Measurements from ENCODE around the gene ZNF330.
"Not testable (repeated sequence)": the region's sequence is repeated elsewhere in the genome, so short reads cannot be mapped to it uniquely, and the experiment has no call there.

The ZNF330 gene

DNA sequence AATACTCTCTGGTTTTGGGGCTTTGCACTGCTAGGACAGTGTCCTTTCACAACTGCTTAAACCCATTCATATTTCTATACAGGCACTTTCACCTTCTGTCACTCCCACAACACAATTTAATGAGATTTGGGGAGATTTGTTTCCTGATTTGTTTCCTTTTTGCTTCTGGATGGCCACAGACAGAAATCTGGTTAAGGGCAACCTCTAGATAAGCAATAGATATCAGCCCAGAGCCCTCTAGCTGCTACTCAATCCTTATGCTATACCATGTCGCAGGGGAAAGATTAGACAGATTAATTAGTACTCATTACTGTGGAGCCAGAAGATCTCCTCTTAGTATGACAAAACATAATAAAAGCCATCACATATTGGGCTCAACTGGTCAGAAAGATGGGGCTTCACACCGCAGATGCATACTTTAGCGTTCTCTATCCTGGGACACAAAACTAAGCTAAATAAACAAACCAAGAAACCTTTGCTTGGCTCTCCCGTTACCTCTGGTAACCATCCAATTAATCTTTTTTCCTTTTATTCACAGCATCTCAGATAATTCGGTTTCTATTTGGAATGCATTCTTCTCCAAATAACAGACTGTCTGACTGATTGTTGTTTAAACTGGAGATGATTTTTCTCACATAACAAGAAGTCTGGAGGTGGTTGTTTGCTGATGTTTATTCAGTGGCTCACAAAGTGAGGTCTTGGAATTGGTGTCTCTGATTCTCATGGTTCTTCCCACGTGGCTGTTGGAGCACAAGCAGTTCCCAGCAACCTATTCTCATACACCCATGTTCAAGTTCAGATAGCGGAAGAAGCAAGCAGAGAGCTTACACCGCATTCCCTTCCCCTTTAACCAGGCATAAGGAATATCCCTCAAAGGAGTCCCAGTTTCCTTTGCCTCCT, 41.0 kb upstream of the ZNF330 start:
- Histone ChIP-seq H3K79me2 (ENCODE audit: insufficient read depth, low read length) (no peaks in the 10 kb centered on the region), H4K20me1 (ENCODE audit: insufficient read depth, low read length) (no peaks in the 10 kb centered on the region), H2AFZ (ENCODE audit: low read length) (no peak overlapping the region), H3K4me2 (ENCODE audit: low read length) (no peak overlapping the region), H3K9me2 (ENCODE audit: low read depth, low read length) (no peaks in the 10 kb centered on the region), H3F3A (ENCODE audit: insufficient read depth, low read length) (no peaks in the 10 kb centered on the region), H3K27me3 (ENCODE audit: insufficient read depth, low read length) (no peaks in the 10 kb centered on the region), H3K9me3 (ENCODE audit: low read length) (no peaks in the 10 kb centered on the region), H3K36me3 (ENCODE audit: insufficient read depth, low read length) (no peaks in the 10 kb centered on the region), H3K27ac (ENCODE audit: low read depth, low read length, poor library complexity, severe bottlenecking) (no peak overlapping the region), H3K9ac (ENCODE audit: low read length) (no peak overlapping the region), H3K4me3 (ENCODE audit: low read depth, low read length, poor library complexity, severe bottlenecking) (no peak overlapping the region), H3K4me1 (ENCODE audit: insufficient read depth, low read length, severe bottlenecking) (no peaks in the 10 kb centered on the region)
- TF ChIP-seq, protein P1, sequence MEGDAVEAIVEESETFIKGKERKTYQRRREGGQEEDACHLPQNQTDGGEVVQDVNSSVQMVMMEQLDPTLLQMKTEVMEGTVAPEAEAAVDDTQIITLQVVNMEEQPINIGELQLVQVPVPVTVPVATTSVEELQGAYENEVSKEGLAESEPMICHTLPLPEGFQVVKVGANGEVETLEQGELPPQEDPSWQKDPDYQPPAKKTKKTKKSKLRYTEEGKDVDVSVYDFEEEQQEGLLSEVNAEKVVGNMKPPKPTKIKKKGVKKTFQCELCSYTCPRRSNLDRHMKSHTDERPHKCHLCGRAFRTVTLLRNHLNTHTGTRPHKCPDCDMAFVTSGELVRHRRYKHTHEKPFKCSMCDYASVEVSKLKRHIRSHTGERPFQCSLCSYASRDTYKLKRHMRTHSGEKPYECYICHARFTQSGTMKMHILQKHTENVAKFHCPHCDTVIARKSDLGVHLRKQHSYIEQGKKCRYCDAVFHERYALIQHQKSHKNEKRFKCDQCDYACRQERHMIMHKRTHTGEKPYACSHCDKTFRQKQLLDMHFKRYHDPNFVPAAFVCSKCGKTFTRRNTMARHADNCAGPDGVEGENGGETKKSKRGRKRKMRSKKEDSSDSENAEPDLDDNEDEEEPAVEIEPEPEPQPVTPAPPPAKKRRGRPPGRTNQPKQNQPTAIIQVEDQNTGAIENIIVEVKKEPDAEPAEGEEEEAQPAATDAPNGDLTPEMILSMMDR (IDR thresholded peaks at IDR 0.05; ENCODE audit: low read length) = no peak
- no peak for TF ChIP-seq EZH2 (IDR thresholded peaks at IDR 0.05; ENCODE audit: borderline replicate concordance, low read length)

DNA sequence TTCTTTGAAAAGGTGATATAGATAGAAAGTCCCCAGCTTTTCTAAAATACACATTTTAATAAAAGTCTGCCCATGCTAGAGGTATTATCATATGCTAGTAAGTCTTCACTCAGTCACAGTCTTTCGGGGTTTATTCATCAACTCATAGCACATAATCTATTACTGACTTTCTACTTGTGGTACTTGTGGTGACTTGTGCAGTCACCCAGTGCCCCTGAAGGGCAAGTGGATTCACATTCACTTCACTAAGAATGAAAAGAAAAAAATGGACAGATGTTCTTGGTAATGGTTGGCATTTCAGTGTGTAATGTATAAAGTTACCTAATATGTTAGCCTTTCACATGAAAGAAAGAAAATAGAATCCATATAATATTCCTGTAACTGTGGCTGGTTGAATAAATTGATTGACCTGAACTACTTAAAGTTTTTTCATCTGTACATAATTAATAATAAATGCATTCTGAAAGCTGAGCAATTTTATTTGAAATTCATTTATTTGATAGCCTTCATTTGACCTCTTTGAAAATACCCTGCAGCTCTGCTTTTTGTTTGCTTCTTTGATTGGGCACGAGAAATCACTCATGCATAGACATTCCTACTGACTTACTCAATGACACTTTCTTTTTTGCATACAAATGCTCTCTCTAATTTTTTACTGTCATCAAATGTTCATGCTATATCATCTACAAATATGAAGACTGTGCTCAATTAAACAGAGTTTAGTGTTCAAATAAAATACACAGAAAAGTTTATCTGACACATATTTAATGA, 39.5 kb upstream of the ZNF330 start:
- H3K9me2 ChIP-seq (ENCODE audit: low read depth, low read length) = no peaks in the 10 kb centered on the region
- H3K4me1 ChIP-seq (ENCODE audit: insufficient read depth, low read length, severe bottlenecking) = no peaks in the 10 kb centered on the region
- no peaks in the 10 kb centered on the region for H3K36me3 ChIP-seq (ENCODE audit: insufficient read depth, low read length)
- H3K9me3 ChIP-seq (ENCODE audit: low read length) = no peaks in the 10 kb centered on the region
- TF ChIP-seq, protein P1 (IDR thresholded peaks at IDR 0.05; ENCODE audit: low read length) = no peak
- TF ChIP-seq EZH2 (IDR thresholded peaks at IDR 0.05; ENCODE audit: borderline replicate concordance, low read length) = no peak
- H3K4me3 ChIP-seq (ENCODE audit: low read depth, low read length, poor library complexity, severe bottlenecking) = no peak overlapping the region
- H2AFZ ChIP-seq (ENCODE audit: low read length) = no peak overlapping the region
- H3K27ac ChIP-seq (ENCODE audit: low read depth, low read length, poor library complexity, severe bottlenecking) = no peak overlapping the region
- no peak overlapping the region for H3K9ac ChIP-seq (ENCODE audit: low read length)
- H4K20me1 ChIP-seq (ENCODE audit: insufficient read depth, low read length) = no peaks in the 10 kb centered on the region
- no peaks in the 10 kb centered on the region for H3K79me2 ChIP-seq (ENCODE audit: insufficient read depth, low read length)
- H3K27me3 ChIP-seq (ENCODE audit: insufficient read depth, low read length) = no peaks in the 10 kb centered on the region
- no peak overlapping the region for H3K4me2 ChIP-seq (ENCODE audit: low read length)
- H3F3A ChIP-seq (ENCODE audit: insufficient read depth, low read length) = no peaks in the 10 kb centered on the region

DNA sequence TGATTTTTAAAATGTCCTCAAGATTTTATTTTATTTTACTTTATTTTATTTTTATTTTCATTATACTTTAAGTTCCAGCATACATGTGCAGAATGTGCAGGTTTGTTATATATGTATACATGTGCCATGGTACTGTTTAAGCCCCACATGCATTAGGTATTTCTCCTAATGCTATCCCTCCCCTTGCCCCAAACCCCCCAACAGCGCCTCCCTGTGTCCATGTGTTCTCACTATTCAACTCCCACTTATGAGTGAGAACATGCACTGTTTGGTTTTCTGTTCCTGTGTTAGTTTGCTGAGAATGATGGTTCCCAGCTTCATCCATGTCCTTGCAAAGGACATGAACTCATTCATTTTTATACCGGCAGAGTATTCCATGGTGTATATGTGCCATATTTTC, 37.2 kb upstream of the ZNF330 start:
- not testable (repeated sequence) for H4K20me1 ChIP-seq (ENCODE audit: insufficient read depth, low read length); H3K4me1 ChIP-seq (ENCODE audit: insufficient read depth, low read length, severe bottlenecking); H3K4me3 ChIP-seq (ENCODE audit: low read depth, low read length, poor library complexity, severe bottlenecking); H3K9me3 ChIP-seq (ENCODE audit: low read length); H3K4me2 ChIP-seq (ENCODE audit: low read length); H3K27ac ChIP-seq (ENCODE audit: low read depth, low read length, poor library complexity, severe bottlenecking); H3K9ac ChIP-seq (ENCODE audit: low read length); H3F3A ChIP-seq (ENCODE audit: insufficient read depth, low read length); H3K36me3 ChIP-seq (ENCODE audit: insufficient read depth, low read length); H3K27me3 ChIP-seq (ENCODE audit: insufficient read depth, low read length); H3K9me2 ChIP-seq (ENCODE audit: low read depth, low read length); H3K79me2 ChIP-seq (ENCODE audit: insufficient read depth, low read length); H2AFZ ChIP-seq (ENCODE audit: low read length)

Data from OCI-LY1 (cell line).